GM12892 (cell line): ENCODE data around the gene C5orf46.

ENCODE experiments used
- POLR2A ChIP-seq: IDR thresholded peaks from 2 replicates; pipeline ENCODE4 v1.6.1; 2011; ENCODE audit warnings: low read depth, low read length, control low read depth
- POLR2AphosphoS5 ChIP-seq: IDR thresholded peaks from 2 replicates; pipeline ENCODE4 v1.6.1; 2011; ENCODE audit warnings: low read depth, low read length, control low read depth
- TAF1 ChIP-seq: IDR thresholded peaks from 2 replicates; pipeline ENCODE4 v1.6.1; 2011; ENCODE audit warnings: low read depth, mild to moderate bottlenecking, control low read depth, low read length, borderline replicate concordance

- no peak for TF ChIP-seq POLR2A
- no peak for TF ChIP-seq POLR2AphosphoS5
- TF ChIP-seq TAF1, result no peak
Observed at GRCh38 chr5:147845618-147846017, 60.7 kb downstream of the C5orf46 start.
